ENCODE measurements around the gene FYB2. TPM values are rescaled to one million over a fixed set of nuclear protein-coding genes. Genes with fewer than 3 reads are reported as not detected.

The FYB2 gene
- total and polyA plus RNA-seq, 7 experiments from 2014 or later = not detected

DNA sequence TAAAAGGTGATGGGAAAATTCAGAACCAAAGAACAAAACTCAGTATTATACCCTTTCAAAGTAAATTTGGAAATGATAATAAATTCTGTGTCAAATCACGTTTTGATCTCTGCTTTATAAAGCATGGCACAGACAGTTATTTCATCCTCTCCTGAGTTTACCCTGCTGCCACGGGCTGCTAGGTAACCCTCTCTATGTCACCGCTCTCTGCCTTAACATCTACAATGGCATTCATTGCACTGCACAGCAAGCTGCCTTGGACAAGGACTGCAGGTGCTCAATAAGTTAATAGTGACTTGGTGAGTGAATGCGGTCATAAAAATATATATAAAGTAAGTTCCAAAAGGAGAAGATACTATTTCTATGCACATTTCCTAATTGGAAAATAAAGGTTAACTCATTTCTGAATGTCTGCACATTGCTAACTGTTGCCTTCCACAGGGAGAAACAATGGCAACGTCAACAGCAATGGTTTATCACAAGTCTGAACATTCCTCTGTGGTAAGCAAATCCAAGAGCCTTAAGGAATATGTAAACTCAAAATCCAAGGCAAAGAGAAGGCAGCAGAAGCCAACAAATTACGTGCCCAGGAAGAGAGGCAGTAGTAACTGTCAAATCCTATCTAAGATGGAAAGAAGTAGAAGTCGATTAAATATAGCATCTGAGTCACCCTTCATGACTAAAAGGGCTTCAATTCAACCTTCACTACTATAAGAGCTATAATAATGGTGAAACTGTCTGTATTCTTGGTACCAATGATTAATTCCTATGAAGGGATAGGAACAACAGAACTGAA, 19.4 kb downstream of the FYB2 start:
- no peak overlapping the region for H3K27ac Mint-ChIP-seq
- Histone ChIP-seq H3K9me3 (ENCODE audit: control insufficient read depth in 2 of 3, low read length in 3 of 3) (no peaks in the 10 kb centered on the region), H3K36me3 (ENCODE audit: control insufficient read depth in 2 of 3, insufficient read depth in 3 of 3, low read length in 3 of 3) (no peaks in the 10 kb centered on the region), H3K27ac (ENCODE audit: low read depth, low read length) (no peak overlapping the region), H3K27me3 (ENCODE audit: control insufficient read depth in 2 of 2, insufficient read depth in 2 of 2, low read length in 2 of 2) (no peaks in the 10 kb centered on the region), H3K4me3 (ENCODE audit: low read length) (no peak overlapping the region), H3K4me1 (ENCODE audit: control insufficient read depth in 2 of 2, insufficient read depth in 2 of 2, low read length in 2 of 2) (no peaks in the 10 kb centered on the region)
- ChIA-PET CTCF (no interaction called here), POLR2A (no interaction called here)
- no peaks in the 10 kb centered on the region for H3K4me1 Mint-ChIP-seq
- peaks cover 0 to 3% (median 0%) of the 10 kb centered on the region in 5 donors for H3K36me3 Mint-ChIP-seq
- ATAC-seq = no peak
- peaks cover 0 to 21% (median 9%) of the 10 kb centered on the region in 5 donors for H3K27me3 Mint-ChIP-seq
- intact Hi-C loops (cut with micrococcal nuclease) = no loop called here
- DNase-seq = no peak
- H3K9me3 Mint-ChIP-seq = no peaks in the 10 kb centered on the region
- no peak overlapping the region for H3K4me3 Mint-ChIP-seq

DNA sequence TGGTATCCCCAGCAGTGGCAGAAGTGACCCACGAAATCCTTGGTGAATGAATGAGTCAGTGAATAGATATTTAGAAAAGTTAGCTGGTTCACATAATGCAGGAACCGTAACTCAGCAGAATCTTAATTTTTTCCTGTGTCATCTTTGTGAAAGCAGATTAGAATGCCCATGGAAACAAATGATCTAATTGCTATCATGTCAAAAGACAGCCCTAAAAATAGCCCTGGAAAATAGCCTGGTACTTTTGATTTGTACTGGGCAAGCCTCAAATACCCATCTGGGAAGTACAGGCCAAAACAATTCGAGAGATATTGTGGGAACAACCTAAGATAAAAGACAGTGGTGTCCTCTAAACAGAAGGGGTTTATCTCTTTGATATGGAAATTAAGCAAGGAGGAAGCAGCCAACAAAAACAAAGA, 21.1 kb downstream of the FYB2 start:
- Histone ChIP-seq H3K4me3 (ENCODE audit: low read length) (no peak overlapping the region), H3K36me3 (ENCODE audit: control insufficient read depth in 2 of 3, insufficient read depth in 3 of 3, low read length in 3 of 3) (no peaks in the 10 kb centered on the region), H3K27me3 (ENCODE audit: control insufficient read depth in 2 of 2, insufficient read depth in 2 of 2, low read length in 2 of 2) (no peaks in the 10 kb centered on the region), H3K27ac (ENCODE audit: low read depth, low read length) (no peak overlapping the region), H3K9me3 (ENCODE audit: control insufficient read depth in 2 of 3, low read length in 3 of 3) (no peaks in the 10 kb centered on the region), H3K4me1 (ENCODE audit: control insufficient read depth in 2 of 2, insufficient read depth in 2 of 2, low read length in 2 of 2) (no peaks in the 10 kb centered on the region)
- intact Hi-C loops (cut with micrococcal nuclease) = no loop called here
- H3K27ac Mint-ChIP-seq = no peak overlapping the region
- ChIA-PET CTCF (no interaction called here), POLR2A (no interaction called here)
- no peak for ATAC-seq
- DNase-seq = no peak
- H3K9me3 Mint-ChIP-seq = no peaks in the 10 kb centered on the region
- H3K36me3 Mint-ChIP-seq = peaks cover 0 to 3% (median 0%) of the 10 kb centered on the region in 5 donors
- peaks cover 0 to 31% (median 11%) of the 10 kb centered on the region in 5 donors for H3K27me3 Mint-ChIP-seq
- H3K4me3 Mint-ChIP-seq = no peak overlapping the region
- no peaks in the 10 kb centered on the region for H3K4me1 Mint-ChIP-seq

DNA sequence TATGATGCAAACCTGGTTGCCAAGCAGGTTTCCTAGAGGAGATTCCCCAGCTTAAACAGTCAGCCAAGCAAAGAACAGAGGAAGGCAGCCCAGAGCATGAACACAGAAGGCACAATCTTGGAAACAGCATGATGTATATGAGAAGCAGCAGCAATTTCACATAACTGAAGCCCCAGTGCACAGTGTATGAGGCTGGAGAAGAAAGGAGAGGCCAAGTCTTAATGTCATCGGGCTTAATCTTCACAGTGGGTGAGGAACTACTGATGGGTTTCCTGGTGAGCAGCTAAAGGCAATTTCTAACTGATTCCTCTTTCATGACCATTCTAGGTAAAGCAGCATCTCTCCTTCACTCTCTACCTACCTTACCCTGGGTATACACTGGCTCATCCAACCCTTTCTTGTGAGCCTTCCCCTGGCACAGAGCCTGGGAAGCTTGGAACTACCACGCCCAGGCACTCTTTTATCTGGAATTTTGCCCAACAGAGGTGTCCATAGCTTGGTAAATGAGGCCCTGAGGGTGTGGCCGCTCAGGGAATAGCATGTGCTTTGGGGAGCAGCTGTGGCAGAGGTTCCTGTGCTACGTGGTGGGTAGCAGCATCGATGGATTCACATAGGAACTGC, 22.0 kb downstream of the FYB2 start:
- Mint-ChIP-seq H3K9me3 (no peaks in the 10 kb centered on the region), H3K36me3 (peaks cover 0 to 3% (median 0%) of the 10 kb centered on the region in 5 donors), H3K4me3 (no peak overlapping the region), H3K4me1 (no peaks in the 10 kb centered on the region), H3K27ac (no peak overlapping the region), H3K27me3 (peaks cover 0 to 31% (median 11%) of the 10 kb centered on the region in 5 donors)
- DNase-seq (no peak), ATAC-seq (no peak)
- ChIA-PET CTCF (no interaction called here), POLR2A (no interaction called here)
- H3K4me1 ChIP-seq (ENCODE audit: control insufficient read depth in 2 of 2, insufficient read depth in 2 of 2, low read length in 2 of 2) = no peaks in the 10 kb centered on the region
- no peaks in the 10 kb centered on the region for H3K9me3 ChIP-seq (ENCODE audit: control insufficient read depth in 2 of 3, low read length in 3 of 3)
- H3K36me3 ChIP-seq (ENCODE audit: control insufficient read depth in 2 of 3, insufficient read depth in 3 of 3, low read length in 3 of 3) = no peaks in the 10 kb centered on the region
- H3K27me3 ChIP-seq (ENCODE audit: control insufficient read depth in 2 of 2, insufficient read depth in 2 of 2, low read length in 2 of 2) = no peaks in the 10 kb centered on the region
- intact Hi-C loops (cut with micrococcal nuclease) = no loop called here
- H3K4me3 ChIP-seq (ENCODE audit: low read length) = no peak overlapping the region
- no peak overlapping the region for H3K27ac ChIP-seq (ENCODE audit: low read depth, low read length)

DNA sequence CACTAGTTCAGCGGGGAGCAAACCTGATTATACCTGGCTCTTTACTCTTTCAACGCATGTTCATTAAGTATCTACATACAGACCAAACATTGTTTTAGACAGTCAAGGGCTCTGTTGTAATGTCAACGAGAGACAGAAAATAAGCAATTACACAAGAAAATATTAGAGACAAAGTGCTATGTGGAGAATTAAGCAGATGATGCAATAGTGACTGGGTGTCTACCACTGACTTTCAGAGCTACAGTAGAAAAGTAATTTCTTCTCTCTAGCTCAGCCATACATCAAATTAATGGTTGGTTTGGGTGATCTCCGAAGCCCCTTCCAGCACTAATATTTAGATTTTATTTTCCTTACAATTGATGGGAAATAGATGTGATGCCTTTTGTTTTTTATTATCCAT, 23.3 kb downstream of the FYB2 start:
- H3K27me3 Mint-ChIP-seq = peaks cover 0 to 31% (median 12%) of the 10 kb centered on the region in 5 donors
- DNase-seq = no peak
- ChIA-PET CTCF (no interaction called here), POLR2A (no interaction called here)
- H3K4me1 Mint-ChIP-seq = no peaks in the 10 kb centered on the region
- H3K27me3 ChIP-seq (ENCODE audit: control insufficient read depth in 2 of 2, insufficient read depth in 2 of 2, low read length in 2 of 2) = no peaks in the 10 kb centered on the region
- peaks cover 0 to 3% (median 0%) of the 10 kb centered on the region in 5 donors for H3K36me3 Mint-ChIP-seq
- H3K27ac ChIP-seq (ENCODE audit: low read depth, low read length) = no peak overlapping the region
- H3K4me3 ChIP-seq (ENCODE audit: low read length) = no peak overlapping the region
- intact Hi-C loops (cut with micrococcal nuclease) = no loop called here
- no peak for ATAC-seq
- H3K36me3 ChIP-seq (ENCODE audit: control insufficient read depth in 2 of 3, insufficient read depth in 3 of 3, low read length in 3 of 3) = no peaks in the 10 kb centered on the region
- no peak overlapping the region for H3K4me3 Mint-ChIP-seq
- no peaks in the 10 kb centered on the region for H3K9me3 ChIP-seq (ENCODE audit: control insufficient read depth in 2 of 3, low read length in 3 of 3)
- peaks cover 0 to under 1% (median 0%) of the 10 kb centered on the region in 11 donors for H3K9me3 Mint-ChIP-seq
- H3K4me1 ChIP-seq (ENCODE audit: control insufficient read depth in 2 of 2, insufficient read depth in 2 of 2, low read length in 2 of 2) = no peaks in the 10 kb centered on the region
- no peak overlapping the region for H3K27ac Mint-ChIP-seq

DNA sequence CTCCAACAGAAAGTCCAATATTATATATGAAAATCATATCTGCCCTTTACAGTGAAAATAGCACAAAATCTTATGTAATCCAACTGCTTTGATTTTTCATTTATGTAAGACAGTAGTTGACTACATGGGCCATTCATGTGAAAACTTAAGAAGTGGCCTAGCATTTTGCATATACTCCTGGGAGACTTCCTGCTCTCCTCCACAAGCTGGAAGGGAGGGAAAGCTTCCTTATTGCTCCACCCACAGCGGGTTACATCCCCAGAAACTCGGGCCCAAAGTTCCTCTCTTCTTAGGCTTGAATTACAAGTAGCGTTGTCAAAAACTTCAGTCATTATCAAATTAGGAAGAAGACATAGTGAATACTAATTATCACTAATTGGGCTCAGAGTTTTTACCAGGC, 29.2 kb downstream of the FYB2 start:
- no peaks in the 10 kb centered on the region for H3K27me3 ChIP-seq (ENCODE audit: control insufficient read depth in 2 of 2, insufficient read depth in 2 of 2, low read length in 2 of 2)
- CTCF ChIA-PET = no interaction called here
- ATAC-seq = no peak

DNA sequence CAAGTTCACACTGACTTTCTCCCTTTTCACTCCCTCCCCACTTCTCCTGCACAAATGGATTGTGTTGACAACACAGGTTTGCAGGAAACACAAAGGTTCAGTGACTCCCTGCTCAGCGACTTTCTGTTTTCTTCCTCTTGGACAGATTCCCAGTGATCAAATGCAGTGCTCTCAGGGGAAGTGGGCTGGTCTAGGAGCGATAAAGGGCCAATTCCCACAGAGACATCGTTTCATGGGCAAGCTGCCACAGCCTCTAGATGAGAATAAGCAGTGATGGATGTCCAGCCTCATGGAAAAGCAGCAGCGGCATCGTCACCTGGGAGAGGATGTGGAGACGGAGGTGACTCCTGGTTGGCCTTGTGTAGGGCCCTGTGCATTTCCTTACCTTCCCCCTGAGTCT, 30.6 kb downstream of the FYB2 start:
- DNase-seq (no peak), ATAC-seq (no peak)
- CTCF ChIA-PET = no interaction called here
- no peaks in the 10 kb centered on the region for H3K4me1 ChIP-seq (ENCODE audit: control insufficient read depth in 2 of 2, insufficient read depth in 2 of 2, low read length in 2 of 2)
- H3K9me3 ChIP-seq (ENCODE audit: control insufficient read depth in 2 of 3, low read length in 3 of 3) = no peaks in the 10 kb centered on the region
- H3K27ac ChIP-seq (ENCODE audit: low read depth, low read length) = no peak overlapping the region
- H3K9me3 Mint-ChIP-seq = peaks cover 0 to 7% (median 0%) of the 10 kb centered on the region in 11 donors
- no peaks in the 10 kb centered on the region for H3K36me3 Mint-ChIP-seq
- no peaks in the 10 kb centered on the region for H3K36me3 ChIP-seq (ENCODE audit: control insufficient read depth in 2 of 3, insufficient read depth in 3 of 3, low read length in 3 of 3)
- H3K27ac Mint-ChIP-seq = no peak overlapping the region
- intact Hi-C loops (cut with micrococcal nuclease) = no loop called here
- no peak overlapping the region for H3K4me3 Mint-ChIP-seq
- H3K4me1 Mint-ChIP-seq = peaks cover 0 to 1% (median 0%) of the 10 kb centered on the region in 7 donors
- POLR2A ChIA-PET = no interaction called here
- H3K4me3 ChIP-seq (ENCODE audit: low read length) = no peak overlapping the region
- no peaks in the 10 kb centered on the region for H3K27me3 ChIP-seq (ENCODE audit: control insufficient read depth in 2 of 2, insufficient read depth in 2 of 2, low read length in 2 of 2)
- peaks cover 0 to 29% (median 21%) of the 10 kb centered on the region in 5 donors for H3K27me3 Mint-ChIP-seq

More for the DNA sequence above, 29.2 kb downstream of the FYB2 start:
- H3K9me3 Mint-ChIP-seq = peaks cover 0 to 7% (median 0%) of the 10 kb centered on the region in 11 donors
- peaks cover 0 to 30% (median 25%) of the 10 kb centered on the region in 5 donors for H3K27me3 Mint-ChIP-seq
- H3K4me3 Mint-ChIP-seq = no peak overlapping the region
- Histone ChIP-seq H3K4me1 (ENCODE audit: control insufficient read depth in 2 of 2, insufficient read depth in 2 of 2, low read length in 2 of 2) (no peaks in the 10 kb centered on the region), H3K4me3 (ENCODE audit: low read length) (no peak overlapping the region), H3K27ac (ENCODE audit: low read depth, low read length) (no peak overlapping the region), H3K9me3 (ENCODE audit: control insufficient read depth in 2 of 3, low read length in 3 of 3) (no peaks in the 10 kb centered on the region), H3K36me3 (ENCODE audit: control insufficient read depth in 2 of 3, insufficient read depth in 3 of 3, low read length in 3 of 3) (no peaks in the 10 kb centered on the region)
- no peak for DNase-seq
- H3K4me1 Mint-ChIP-seq = no peaks in the 10 kb centered on the region
- POLR2A ChIA-PET = no interaction called here
- no peaks in the 10 kb centered on the region for H3K36me3 Mint-ChIP-seq
- no peak overlapping the region for H3K27ac Mint-ChIP-seq
- intact Hi-C loops (cut with micrococcal nuclease) = no loop called here

DNA sequence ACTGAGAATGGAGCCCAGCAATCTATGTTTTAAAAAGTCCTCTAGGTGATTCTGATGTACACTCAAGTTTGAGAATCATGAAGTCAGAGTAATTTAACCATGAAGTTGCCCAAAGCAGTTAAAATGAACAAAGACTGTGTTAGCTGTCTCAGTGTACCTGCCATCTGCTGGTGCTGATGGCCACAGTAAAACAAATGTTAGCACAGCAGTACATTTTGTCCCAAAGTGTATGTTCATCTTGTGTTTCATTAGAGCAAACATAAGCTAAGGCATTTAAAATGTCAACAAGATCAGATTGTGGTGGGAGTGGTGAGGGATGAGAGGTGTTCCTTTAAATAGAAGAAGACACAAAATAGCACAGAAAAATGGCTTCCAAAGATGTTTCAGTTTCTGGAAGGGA, 31.1 kb downstream of the FYB2 start:
- H3K9me3 Mint-ChIP-seq = peaks cover 0 to 7% (median 0%) of the 10 kb centered on the region in 11 donors
- ChIA-PET POLR2A (no interaction called here), CTCF (no interaction called here)
- Histone ChIP-seq H3K36me3 (ENCODE audit: control insufficient read depth in 2 of 3, insufficient read depth in 3 of 3, low read length in 3 of 3) (no peaks in the 10 kb centered on the region), H3K4me3 (ENCODE audit: low read length) (no peak overlapping the region), H3K9me3 (ENCODE audit: control insufficient read depth in 2 of 3, low read length in 3 of 3) (no peaks in the 10 kb centered on the region), H3K27ac (ENCODE audit: low read depth, low read length) (no peak overlapping the region), H3K4me1 (ENCODE audit: control insufficient read depth in 2 of 2, insufficient read depth in 2 of 2, low read length in 2 of 2) (no peaks in the 10 kb centered on the region), H3K27me3 (ENCODE audit: control insufficient read depth in 2 of 2, insufficient read depth in 2 of 2, low read length in 2 of 2) (no peaks in the 10 kb centered on the region)
- ATAC-seq (no peak), DNase-seq (no peak)
- intact Hi-C loops (cut with micrococcal nuclease) = no loop called here
- H3K27ac Mint-ChIP-seq = no peak overlapping the region
- no peaks in the 10 kb centered on the region for H3K36me3 Mint-ChIP-seq
- H3K27me3 Mint-ChIP-seq = peaks cover 0 to 29% (median 21%) of the 10 kb centered on the region in 5 donors
- no peak overlapping the region for H3K4me3 Mint-ChIP-seq
- peaks cover 0 to 1% (median 0%) of the 10 kb centered on the region in 7 donors for H3K4me1 Mint-ChIP-seq
